GM12878 (cell line): ENCODE data around the gene CNN3. TPM values are rescaled to one million over a fixed set of nuclear protein-coding genes. Genes with fewer than 3 reads are reported as not detected.

ENCODE experiments used
- ATAC-seq: fragments of 200-7000 bp; cut with Tn5 transposase; 3 replicates; pipeline ENCODE4 v1.9.1; 2020; ENCODE audit warnings: mild to moderate bottlenecking, moderate library complexity
- BruUV-seq: library from RNA; stranded (reverse); fragments of 400-500 nt; replicated peaks from 2 replicates; lab custom pipeline; 2021; lab: Mats Ljungman, UMichigan
- CTCF ChIA-PET: fragments of 300-600 bp; sonication (Branson Sonifier 250); formaldehyde crosslinking; extraction: SDS; loops from one replicate; lab custom pipeline; 2021; ENCODE audit warnings: inconsistent platforms; lab: Yijun Ruan, JAX
- POLR2A ChIA-PET: fragments of 350-600 bp; formaldehyde crosslinking; extraction: SDS; loops from one replicate; lab custom pipeline; 2021; ENCODE audit warnings: inconsistent platforms; lab: Charles Lee
- RAD21 ChIA-PET: fragments of 300-600 bp; sonication (Branson Sonifier 250); formaldehyde crosslinking; loops from one replicate; lab custom pipeline; 2023; ENCODE audit warnings: antibody characterized with exemption; ENCODE audit not compliant: unreplicated experiment; lab: Charles Lee
- SMC1A ChIA-PET: fragments of 300-600 bp; sonication (Branson Sonifier 250); formaldehyde crosslinking; loops from one replicate; lab custom pipeline; 2023; ENCODE audit not compliant: unreplicated experiment, uncharacterized antibody; lab: Charles Lee
- DNase-seq: peaks from one replicate; pipeline ENCODE4 v3.0.0-alpha.2; 2011; ENCODE audit warnings: low read depth, low spot score
- FAIRE-seq: peaks from 3 replicates; lab custom pipeline; 2011; peaks lifted over from hg19 to GRCh38; lab: Jason Lieb, UNC
- H2AFZ ChIP-seq: 2 replicates; pipeline ENCODE4 v1.6.0; 2011; ENCODE audit warnings: low read depth, low read length, control low read depth; ENCODE audit not compliant: control insufficient read depth
- H3K27ac ChIP-seq: 2 replicates; pipeline ENCODE4 v1.5.1; 2011; ENCODE audit warnings: control low read depth; ENCODE audit not compliant: control insufficient read depth, insufficient read depth
- H3K27me3 ChIP-seq, 2 experiments: replicated peaks in 1 of 2; 2 replicates each; pipeline versions ENCODE4 v1.6.0 to v1.6.1; 2011; ENCODE audit warnings: low read length in 1 of 2; ENCODE audit not compliant: control insufficient read depth in 2 of 2, insufficient read depth in 2 of 2
- H3K36me3 ChIP-seq, 2 experiments: 2 replicates each; pipeline ENCODE4 v1.5.1; 2011; ENCODE audit warnings: low read length in 1 of 2; ENCODE audit not compliant: control insufficient read depth in 2 of 2, insufficient read depth in 2 of 2
- H3K4me1 ChIP-seq: 2 replicates; pipeline ENCODE4 v1.6.1; 2011; ENCODE audit warnings: mild to moderate bottlenecking, low read length, moderate library complexity, mixed read lengths; ENCODE audit not compliant: control insufficient read depth, insufficient read depth
- H3K4me2 ChIP-seq: 2 replicates; pipeline ENCODE4 v1.6.0; 2011; ENCODE audit warnings: control low read depth; ENCODE audit not compliant: control insufficient read depth, insufficient read depth
- H3K4me3 ChIP-seq: fragments of 200-600 bp; sonication (generic); 2 replicates; pipeline ENCODE4 v1.5.1; 2016
- H3K79me2 ChIP-seq: 2 replicates; pipeline ENCODE4 v1.6.0; 2011; ENCODE audit warnings: low read length; ENCODE audit not compliant: control insufficient read depth, insufficient read depth
- H3K9ac ChIP-seq: 2 replicates; pipeline ENCODE4 v1.8.0; 2011; ENCODE audit warnings: low read length, control low read depth, mixed read lengths; ENCODE audit not compliant: control insufficient read depth, insufficient read depth
- H3K9me3 ChIP-seq: replicated peaks from 3 replicates; pipeline ENCODE4 v1.5.1; 2011; ENCODE audit warnings: mild to moderate bottlenecking, low read length; ENCODE audit not compliant: control insufficient read depth, insufficient read depth
- H4K20me1 ChIP-seq: 2 replicates; pipeline ENCODE4 v1.6.0; 2011; ENCODE audit not compliant: control insufficient read depth, insufficient read depth
- CEBPB ChIP-seq, 2 experiments: fragments of 150-350 bp in 1 of 2; IDR thresholded peaks; 2 replicates each; pipeline ENCODE4 v1.6.1; 2012 to 2014; ENCODE audit warnings: low read depth in 2 of 2, low read length in 2 of 2, borderline replicate concordance in 1 of 2, inconsistent platforms in 1 of 2
- MEF2A ChIP-seq: IDR thresholded peaks from 2 replicates; pipeline ENCODE4 v1.6.1; 2011; ENCODE audit warnings: low read depth, mild to moderate bottlenecking, low read length, moderate library complexity; ENCODE audit not compliant: insufficient read depth
- NFYA ChIP-seq: IDR thresholded peaks from 2 replicates; pipeline ENCODE4 v1.6.1; 2011; ENCODE audit warnings: low read depth, mild to moderate bottlenecking, low read length, improper control_type of control experiment, borderline replicate concordance
- NR2F1 ChIP-seq: fragments of 450-650 bp; conservative IDR thresholded peaks from 2 replicates; pipeline ENCODE4 v1.6.1; 2017; ENCODE audit warnings: mild to moderate bottlenecking
- PAX8 ChIP-seq: fragments of 450-650 bp; IDR thresholded peaks from 2 replicates; pipeline ENCODE4 v1.6.1; 2017; ENCODE audit warnings: mild to moderate bottlenecking, moderate library complexity
- POLR2A ChIP-seq: IDR thresholded peaks from 2 replicates; pipeline ENCODE4 v1.6.1; 2011; ENCODE audit warnings: low read depth, mild to moderate bottlenecking, low read length
- REST ChIP-seq: IDR thresholded peaks from 2 replicates; pipeline ENCODE4 v1.6.1; 2012; ENCODE audit warnings: mild to moderate bottlenecking, low read depth, low read length
- SREBF2 ChIP-seq: IDR thresholded peaks from 2 replicates; pipeline ENCODE4 v1.6.1; 2012; ENCODE audit warnings: mild to moderate bottlenecking, low read length
- SUZ12 ChIP-seq: fragments of 200-600 bp; sonication (generic); IDR thresholded peaks from one replicate; pipeline ENCODE4 v1.6.1; 2018; ENCODE audit warnings: antibody characterized with exemption, mild to moderate bottlenecking; ENCODE audit not compliant: unreplicated experiment
- TCF7 ChIP-seq: IDR thresholded peaks from 2 replicates; pipeline ENCODE4 v1.6.1; 2014; ENCODE audit warnings: antibody characterized with exemption, borderline replicate concordance
- ZSCAN29 ChIP-seq: fragments of 450-650 bp; IDR thresholded peaks from 2 replicates; pipeline ENCODE4 v1.6.1; 2017; ENCODE audit warnings: mild to moderate bottlenecking, moderate library complexity
- WGBS: methylation state at CpG from one replicate; pipeline ENCODE4 v1.1.6; 2016; ENCODE audit warnings: low lambda C conversion rate; ENCODE audit not compliant: insufficient replicate concordance, insufficient coverage; ENCODE audit errors: missing lambda C conversion rate; 5-methylcytosine and 5-hydroxymethylcytosine counted together
- in situ Hi-C: fragments of 300-500 bp; cut with MboI; formaldehyde crosslinking; loops from 9 replicates; pipeline ENCODE4 v1.14.3; 2018; ENCODE audit warnings: mixed read lengths
- intact Hi-C: fragments of 100-400 bp; cut with micrococcal nuclease; formaldehyde crosslinking; loops from one replicate; pipeline ENCODE4 v1.14.2; 2022; ENCODE audit not compliant: unreplicated experiment
- polyA plus RNA-seq, 11 experiments: library from polyadenylated mRNA; depleted of rRNA in 4 of 11; unstranded in 6 of 11; stranded (reverse) in 5 of 11; fragments of >200 nt; fragmentation: Nextera tagmentation in 4 of 11; fragmentation: Illumina TruSeq in 1 of 11; extraction: Ambion mirVana in 4 of 11; extraction: Trizol in 1 of 11; gene quantifications; 1 replicate in 1 of 11; 2 replicates in 10 of 11; pipeline versions ENCODE4 v1.2.1 to v1.2.3, GENCODE V29; 2011 to 2016; ENCODE audit warnings: inconsistent platforms in 2 of 11, missing spikeins in 2 of 11, low read depth in 1 of 11
- total RNA-seq, 4 experiments: library from RNA; depleted of rRNA in 3 of 4; stranded (reverse); fragments of >200 nt in 3 of 4; fragmentation: Illumina TruSeq in 1 of 4; extraction: Trizol in 1 of 4; gene quantifications; 2 replicates each; pipeline versions ENCODE4 v1.2.1 to v1.2.3, GENCODE V29; 2013 to 2021

CNN3 gene
- total and polyA plus RNA-seq, 10 of the 15 experiments (the other 5 are each of a cell fraction or from before 2014, with no cell fraction given), result 0.20 to 48.4 (median 34.3) TPM

- POLR2A ChIA-PET, result no interaction called here
- Histone ChIP-seq H3K9ac (no peak overlapping the region), H2AFZ (no peak overlapping the region), H3K27ac (no peak overlapping the region), H3K79me2 (no peaks in the 10 kb centered on the region), H3K4me1 (no peaks in the 10 kb centered on the region), H3K36me3 (no peaks in the 10 kb centered on the region), H3K9me3 (no peaks in the 10 kb centered on the region), H4K20me1 (no peaks in the 10 kb centered on the region), H3K4me3 (no peak overlapping the region), H3K27me3 (no peaks in the 10 kb centered on the region; a peak in 1 of 4 replicates), H3K4me2 (no peak overlapping the region)
- SMC1A ChIA-PET, result interaction anchor here (1.2 kb wide), 1 partner anchor 93 kb away, joined by 4 read pairs; no protein-coding TSS in a partner anchor
- CTCF ChIA-PET, result interaction anchor here (0.5 kb wide), 1 partner anchor 126 kb away, joined by 3 read pairs; no protein-coding TSS in a partner anchor
- TF ChIP-seq CEBPB (IDR thresholded peaks at IDR 0.05; ENCODE audit: borderline replicate concordance in 1 of 2, low read depth in 2 of 2, low read length in 2 of 2) (no peak), NR2F1 (no peak)
- intact Hi-C loops (no loop called here), in situ Hi-C loops (no loop called here)
- RAD21 ChIA-PET, result no interaction called here
- WGBS, result 22% methylated on average over 3 of the region's 3 CpGs
- ATAC-seq (no peak), FAIRE-seq (no peak), DNase-seq (no peak)
- no TSS peak for BruUV-seq
These were observed 20.0 kb upstream of the CNN3 start for GRCh38 chr1:94946886-94947285.

GRCh38 chr1:94942171-94943128, 15.5 kb upstream of the CNN3 start:
- BruUV-seq, result no TSS peak
- ChIA-PET CTCF (interaction anchor here (0.6 kb wide), 1 partner anchor 101 kb away, joined by 3 read pairs; no protein-coding TSS in a partner anchor), SMC1A (no interaction called here), POLR2A (no interaction called here), RAD21 (no interaction called here)
- Histone ChIP-seq H3K36me3 (no peaks in the 10 kb centered on the region), H3K27ac (no peak overlapping the region), H3K9ac (no peak overlapping the region), H2AFZ (no peak overlapping the region), H3K4me1 (no peaks in the 10 kb centered on the region), H3K79me2 (no peaks in the 10 kb centered on the region), H4K20me1 (no peaks in the 10 kb centered on the region), H3K4me2 (no peak overlapping the region), H3K9me3 (no peaks in the 10 kb centered on the region), H3K4me3 (no peak overlapping the region), H3K27me3 (no peaks in the 10 kb centered on the region; a peak in 1 of 4 replicates)
- DNase-seq, result no peak
- FAIRE-seq, result no peak
- 37% methylated on average over 8 of the region's 8 CpGs for WGBS
- in situ Hi-C loops (no loop called here), intact Hi-C loops (no loop called here)
- 0 out of 3 replicates have a peak, but pooled peaks have one; percentile 20 for ATAC-seq
- TF ChIP-seq ZSCAN29 (no peak), POLR2A (no peak), SREBF2 (no peak), REST (no peak), TCF7 (no peak), SUZ12 (no peak), NFYA (no peak), MEF2A (no peak), PAX8 (no peak)
